Gastroesophageal sphincter (tissue), 4 donors: ENCODE data around the gene BTC. TPM values are rescaled to one million over a fixed set of nuclear protein-coding genes. Genes with fewer than 3 reads are reported as not detected.

Experiments
- ATAC-seq: fragments of 150-250 bp; one replicate; pipeline ENCODE4 v1.9.1; 2016; ENCODE audit warnings: mild to moderate bottlenecking, moderate library complexity
- H3K27ac ChIP-seq, 4 donors: fragments of 200-600 bp; sonication (generic) in 3 of 4; 1 replicate in 3 of 4; 2 replicates in 1 of 4; pipeline ENCODE4 v1.5.1; 2016 to 2019
- H3K27me3 ChIP-seq: fragments of 200-600 bp; sonication (generic); one replicate; pipeline ENCODE4 v1.5.1; 2019
- H3K36me3 ChIP-seq, 2 donors: fragments of 200-600 bp; sonication (generic); one replicate each; pipeline ENCODE4 v1.5.1; 2019; ENCODE audit warnings: control low read depth in 1 of 2
- H3K4me1 ChIP-seq, 3 donors: fragments of 200-600 bp; sonication (generic); 1 replicate in 2 of 3; 2 replicates in 1 of 3; pipeline ENCODE4 v1.5.1; 2016 to 2019; ENCODE audit warnings: control low read depth in 2 of 3
- H3K4me3 ChIP-seq, 2 donors: fragments of 200-600 bp; sonication (generic); one replicate each; pipeline ENCODE4 v1.5.1; 2019; ENCODE audit warnings: mild to moderate bottlenecking in 1 of 2, moderate library complexity in 1 of 2
- H3K9me3 ChIP-seq, 3 donors: fragments of 200-600 bp; sonication (generic); one replicate each; pipeline ENCODE4 v1.5.1; 2017 to 2019; ENCODE audit warnings: control low read depth in 2 of 3
- CTCF ChIP-seq, 4 experiments: fragments of 200-600 bp in 2 of 4; fragments of 450-650 bp in 2 of 4; sonication (generic) in 1 of 4; IDR thresholded peaks; one replicate each; pipeline ENCODE4 v1.5.1; 2017 to 2019; ENCODE audit warnings: antibody characterized with exemption in 4 of 4, mild to moderate bottlenecking in 2 of 4, moderate library complexity in 2 of 4
- EP300 ChIP-seq: sonication (generic); formaldehyde crosslinking; IDR thresholded peaks from one replicate; pipeline ENCODE4 v1.6.1; 2017; ENCODE audit warnings: antibody characterized with exemption, mild to moderate bottlenecking
- POLR2A ChIP-seq, 2 donors: fragments of 450-650 bp; IDR thresholded peaks; one replicate each; pipeline ENCODE4 v1.6.1; 2017; ENCODE audit warnings: antibody characterized with exemption in 2 of 2, mild to moderate bottlenecking in 2 of 2, moderate library complexity in 1 of 2
- POLR2AphosphoS5 ChIP-seq: sonication (generic); formaldehyde crosslinking; IDR thresholded peaks from one replicate; pipeline ENCODE4 v1.6.1; 2017; ENCODE audit warnings: antibody characterized with exemption
- WGBS, 2 donors: methylation state at CpG; one replicate each; pipeline ENCODE4 v1.1.5; 2018; ENCODE audit warnings: low coverage in 1 of 2; 5-methylcytosine and 5-hydroxymethylcytosine counted together
- total RNA-seq, 4 donors: library from RNA; depleted of rRNA; stranded (reverse); fragments of >200 nt; gene quantifications; one replicate each; pipeline ENCODE4 v1.1.0, GENCODE V29; 2016

Gene BTC
- total RNA-seq, 4 donors from 2014 or later: 40.1 to 77.3 (median 62.5) TPM

GRCh38 chr4:74772783-74773182, 21.5 kb downstream of the BTC start:
- WGBS, 2 donors: 17 to 82% methylated on average over 1 of the region's 3 CpGs
- no peak for ATAC-seq
- H3K27ac ChIP-seq: no peak overlapping the region

GRCh38 chr4:74772106-74772505, 22.2 kb downstream of the BTC start:
- no peak for ATAC-seq
- Histone ChIP-seq H3K4me3 (no peak overlapping the region), H3K27me3 (no peaks in the 10 kb centered on the region), H3K4me1 (peaks cover 3 to 52% (median 4%) of the 10 kb centered on the region in 3 donors), H3K36me3 (no peaks in the 10 kb centered on the region), H3K9me3 (no peaks in the 10 kb centered on the region), H3K27ac (no peak overlapping the region)
- TF ChIP-seq CTCF (IDR thresholded peaks at IDR 0.05) (no peak), POLR2AphosphoS5 (no peak), EP300 (no peak), POLR2A (IDR thresholded peaks at IDR 0.05) (no peak)
- 61 to 73% methylated on average over 2 of the region's 2 CpGs for WGBS, 2 donors

More at GRCh38 chr4:74772783-74773182, 21.5 kb downstream of the BTC start:
- no peak overlapping the region for H3K4me3 ChIP-seq
- TF ChIP-seq EP300 (no peak), POLR2AphosphoS5 (no peak), POLR2A (IDR thresholded peaks at IDR 0.05) (no peak), CTCF (IDR thresholded peaks at IDR 0.05) (no peak)
- H3K36me3 ChIP-seq: no peaks in the 10 kb centered on the region
- H3K4me1 ChIP-seq: peaks cover 3 to 59% (median 4%) of the 10 kb centered on the region in 3 donors
- H3K27me3 ChIP-seq: no peaks in the 10 kb centered on the region
- no peaks in the 10 kb centered on the region for H3K9me3 ChIP-seq

GRCh38 chr4:74770226-74770910, 24.0 kb downstream of the BTC start:
- Histone ChIP-seq H3K27ac (peak overlapping the region in 1 of 4 donors; percentile 42), H3K36me3 (no peaks in the 10 kb centered on the region), H3K4me3 (no peak overlapping the region), H3K9me3 (no peaks in the 10 kb centered on the region), H3K27me3 (no peaks in the 10 kb centered on the region), H3K4me1 (peaks cover 3 to 45% (median 4%) of the 10 kb centered on the region in 3 donors)
- TF ChIP-seq POLR2AphosphoS5: no peak
- TF ChIP-seq CTCF (IDR thresholded peaks at IDR 0.05): no peak
- TF ChIP-seq EP300: no peak
- no peak for TF ChIP-seq POLR2A (IDR thresholded peaks at IDR 0.05)
- 78 to 93% methylated on average over 2 to 4 of the region's 4 CpGs for WGBS, 2 donors
- ATAC-seq: no peak

- no peak for ATAC-seq
- Histone ChIP-seq H3K4me1 (peaks cover 0 to 32% (median 4%) of the 10 kb centered on the region in 3 donors), H3K4me3 (no peak overlapping the region), H3K36me3 (no peaks in the 10 kb centered on the region), H3K27ac (peak overlapping the region in 3 of 4 donors; percentile 22 to 42 (median 34)), H3K9me3 (no peaks in the 10 kb centered on the region), H3K27me3 (no peaks in the 10 kb centered on the region)
- WGBS, 2 donors: 13 to 14% methylated on average over 2 of the region's 2 CpGs
- no peak for TF ChIP-seq CTCF (IDR thresholded peaks at IDR 0.05)
- no peak for TF ChIP-seq EP300
- peak; percentile 7 for TF ChIP-seq POLR2AphosphoS5
- no peak for TF ChIP-seq POLR2A (IDR thresholded peaks at IDR 0.05)
Measured at GRCh38 chr4:74768857-74769525, 25.3 kb downstream of the BTC start.

- Histone ChIP-seq H3K4me3 (no peak overlapping the region), H3K4me1 (peaks cover 0 to 5% (median 0%) of the 10 kb centered on the region in 3 donors), H3K27me3 (no peaks in the 10 kb centered on the region), H3K36me3 (no peaks in the 10 kb centered on the region), H3K9me3 (no peaks in the 10 kb centered on the region), H3K27ac (no peak overlapping the region)
- TF ChIP-seq POLR2AphosphoS5 (no peak), POLR2A (IDR thresholded peaks at IDR 0.05) (no peak), CTCF (IDR thresholded peaks at IDR 0.05) (no peak), EP300 (no peak)
- 79 to 91% methylated on average over 2 of the region's 2 CpGs for WGBS, 2 donors
- no peak for ATAC-seq
Measured at GRCh38 chr4:74764119-74764518, 30.2 kb downstream of the BTC start.
